MCF 10A (cell line): ENCODE results near the gene CENPX. TPM values are rescaled to one million over a fixed set of nuclear protein-coding genes. Genes with fewer than 3 reads are reported as not detected.

ENCODE experiments used
- BruUV-seq: library from RNA; stranded (reverse); fragments of 400-500 nt; replicated peaks from 2 replicates; lab custom pipeline; 2021; lab: Mats Ljungman, UMichigan
- CTCF ChIA-PET: fragments of 300-600 bp; sonication (Branson Sonifier 250); formaldehyde crosslinking; extraction: SDS; loops from one replicate; lab custom pipeline; 2021; ENCODE audit warnings: antibody characterized with exemption, inconsistent platforms; lab: Yijun Ruan, JAX
- POLR2A ChIA-PET: fragments of 300-600, 350-650 bp; sonication (Branson Sonifier 250); formaldehyde crosslinking; extraction: SDS; loops from one replicate; lab custom pipeline; 2020; ENCODE audit warnings: antibody characterized with exemption, inconsistent platforms; lab: Yijun Ruan, JAX
- DNase-seq: peaks from one replicate; pipeline ENCODE4 v3.0.0-alpha.2; 2018; ENCODE audit not compliant: unreplicated experiment
- H3K27ac Mint-ChIP-seq: one replicate; pipeline ENCODE4 v1.8.0; 2022; ENCODE audit warnings: mild to moderate bottlenecking, low read depth, mixed read lengths; ENCODE audit not compliant: unreplicated experiment
- H3K27me3 Mint-ChIP-seq: one replicate; pipeline ENCODE4 v1.8.0; 2022; ENCODE audit warnings: mixed read lengths; ENCODE audit not compliant: insufficient read depth, unreplicated experiment
- H3K36me3 Mint-ChIP-seq: one replicate; pipeline ENCODE4 v1.8.0; 2022; ENCODE audit warnings: mild to moderate bottlenecking, moderate library complexity, mixed read lengths; ENCODE audit not compliant: insufficient read depth, unreplicated experiment
- H3K4me1 Mint-ChIP-seq: one replicate; pipeline ENCODE4 v1.8.0; 2022; ENCODE audit warnings: mixed read lengths; ENCODE audit not compliant: insufficient read depth, unreplicated experiment
- H3K4me3 Mint-ChIP-seq: one replicate; pipeline ENCODE4 v1.8.0; 2022; ENCODE audit warnings: mild to moderate bottlenecking, moderate library complexity, mixed read lengths; ENCODE audit not compliant: unreplicated experiment
- H3K9me3 Mint-ChIP-seq: one replicate; pipeline ENCODE4 v1.8.0; 2022; ENCODE audit warnings: mixed read lengths; ENCODE audit not compliant: unreplicated experiment
- intact Hi-C: fragments of 100-400 bp; cut with micrococcal nuclease; formaldehyde crosslinking; loops from 2 replicates; pipeline ENCODE4 v1.14.1; 2022
- total RNA-seq: library from RNA; stranded (reverse); gene quantifications from 2 replicates; pipeline ENCODE4 v1.2.3, GENCODE V29; 2022
- TF ChIP-seq, protein P1 (sequence below): fragments of 200-600 bp; IDR thresholded peaks from one replicate; pipeline ENCODE4 v1.8.0; 2022; ENCODE audit warnings: antibody characterized with exemption, mild to moderate bottlenecking; ENCODE audit not compliant: unreplicated experiment

The CENPX gene
- total RNA-seq, 1 experiment from 2014 or later = 35.6 TPM

GRCh38 chr17:82037092-82037888, 14.6 kb upstream of the CENPX start, which contains the start of gene DCXR:
DCXR (minus strand) TSS chr17:82037697; CDS start chr17:82037682, 15 bp downstream.
- intact Hi-C loops = loop anchor here (10.0 kb wide), 2 partner anchors 58 to 208 kb away; partner anchors contain the start of gene FASN
- H3K27ac Mint-ChIP-seq = peak within 1 kb of the TSS; percentile 88
- POLR2A ChIA-PET = interaction anchor here (0.6 to 1.9 kb wide), 26 partner anchors 8 to 642 kb away, joined by 3 to 19 read pairs (median 4); partner anchors contain the start of genes BAHCC1, CENPX, DUS1L and GPS1

DNA sequence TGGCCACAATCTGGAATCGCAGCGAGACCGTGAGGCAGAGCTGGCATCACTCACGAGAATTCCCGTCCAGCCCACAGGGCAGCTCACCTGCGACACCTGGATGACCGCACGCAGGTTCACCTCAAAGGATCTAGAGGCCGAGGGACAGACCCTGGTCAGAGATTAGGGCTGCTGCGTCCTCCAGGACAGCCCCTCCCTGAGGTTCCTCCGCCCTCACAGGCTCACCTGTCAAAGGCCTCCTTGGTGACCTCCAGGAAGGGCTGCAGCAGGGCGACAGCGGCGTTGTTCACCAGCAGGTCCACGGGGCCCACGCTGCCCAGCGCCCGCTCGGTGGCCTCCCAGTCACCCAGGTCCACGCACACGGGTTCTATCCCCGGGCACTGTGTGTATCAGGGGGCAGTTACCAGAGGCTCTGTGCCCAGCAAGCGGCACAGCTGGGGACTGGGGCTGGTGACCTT, 14.0 kb upstream of the CENPX start:
- peaks cover 8% of the 10 kb centered on the region for H3K4me1 Mint-ChIP-seq
- no peaks in the 10 kb centered on the region for H3K27me3 Mint-ChIP-seq
- POLR2A ChIA-PET = interaction anchor here (0.6 to 1.8 kb wide), 2 partner anchors 59 to 333 kb away, joined by 4 to 7 read pairs; partner anchors contain the start of gene MRPL12
- intact Hi-C loops = loop anchor here (10.0 kb wide), 2 partner anchors 58 to 208 kb away; partner anchors contain the start of gene FASN
- BruUV-seq = no TSS peak
- TF ChIP-seq, protein P1, sequence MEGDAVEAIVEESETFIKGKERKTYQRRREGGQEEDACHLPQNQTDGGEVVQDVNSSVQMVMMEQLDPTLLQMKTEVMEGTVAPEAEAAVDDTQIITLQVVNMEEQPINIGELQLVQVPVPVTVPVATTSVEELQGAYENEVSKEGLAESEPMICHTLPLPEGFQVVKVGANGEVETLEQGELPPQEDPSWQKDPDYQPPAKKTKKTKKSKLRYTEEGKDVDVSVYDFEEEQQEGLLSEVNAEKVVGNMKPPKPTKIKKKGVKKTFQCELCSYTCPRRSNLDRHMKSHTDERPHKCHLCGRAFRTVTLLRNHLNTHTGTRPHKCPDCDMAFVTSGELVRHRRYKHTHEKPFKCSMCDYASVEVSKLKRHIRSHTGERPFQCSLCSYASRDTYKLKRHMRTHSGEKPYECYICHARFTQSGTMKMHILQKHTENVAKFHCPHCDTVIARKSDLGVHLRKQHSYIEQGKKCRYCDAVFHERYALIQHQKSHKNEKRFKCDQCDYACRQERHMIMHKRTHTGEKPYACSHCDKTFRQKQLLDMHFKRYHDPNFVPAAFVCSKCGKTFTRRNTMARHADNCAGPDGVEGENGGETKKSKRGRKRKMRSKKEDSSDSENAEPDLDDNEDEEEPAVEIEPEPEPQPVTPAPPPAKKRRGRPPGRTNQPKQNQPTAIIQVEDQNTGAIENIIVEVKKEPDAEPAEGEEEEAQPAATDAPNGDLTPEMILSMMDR = no peak
- CTCF ChIA-PET = interaction anchor here (0.6 to 1.2 kb wide), 7 partner anchors 10 to 179 kb away, joined by 3 to 7 read pairs (median 3); no protein-coding TSS in a partner anchor
- H3K4me3 Mint-ChIP-seq = peak overlapping the region; percentile 82
- DNase-seq = no peak
- no peak overlapping the region for H3K27ac Mint-ChIP-seq
- H3K9me3 Mint-ChIP-seq = no peaks in the 10 kb centered on the region
- H3K36me3 Mint-ChIP-seq = no peaks in the 10 kb centered on the region

More at GRCh38 chr17:82037092-82037888, 14.6 kb upstream of the CENPX start, which contains the start of gene DCXR:
- TF ChIP-seq, protein P1 = peak; percentile 71
- CTCF ChIA-PET = interaction anchor here (0.5 to 1.7 kb wide), 16 partner anchors 11 to 493 kb away, joined by 3 to 11 read pairs (median 3); no protein-coding TSS in a partner anchor
- Mint-ChIP-seq H3K9me3 (no peaks in the 10 kb centered on the region), H3K4me1 (peaks cover 8% of the 10 kb centered on the region), H3K4me3 (peak within 1 kb of the TSS; percentile 82), H3K27me3 (no peaks in the 10 kb centered on the region), H3K36me3 (no peaks in the 10 kb centered on the region)
- peak; percentile 96 for DNase-seq
- BruUV-seq = no TSS peak

DNA sequence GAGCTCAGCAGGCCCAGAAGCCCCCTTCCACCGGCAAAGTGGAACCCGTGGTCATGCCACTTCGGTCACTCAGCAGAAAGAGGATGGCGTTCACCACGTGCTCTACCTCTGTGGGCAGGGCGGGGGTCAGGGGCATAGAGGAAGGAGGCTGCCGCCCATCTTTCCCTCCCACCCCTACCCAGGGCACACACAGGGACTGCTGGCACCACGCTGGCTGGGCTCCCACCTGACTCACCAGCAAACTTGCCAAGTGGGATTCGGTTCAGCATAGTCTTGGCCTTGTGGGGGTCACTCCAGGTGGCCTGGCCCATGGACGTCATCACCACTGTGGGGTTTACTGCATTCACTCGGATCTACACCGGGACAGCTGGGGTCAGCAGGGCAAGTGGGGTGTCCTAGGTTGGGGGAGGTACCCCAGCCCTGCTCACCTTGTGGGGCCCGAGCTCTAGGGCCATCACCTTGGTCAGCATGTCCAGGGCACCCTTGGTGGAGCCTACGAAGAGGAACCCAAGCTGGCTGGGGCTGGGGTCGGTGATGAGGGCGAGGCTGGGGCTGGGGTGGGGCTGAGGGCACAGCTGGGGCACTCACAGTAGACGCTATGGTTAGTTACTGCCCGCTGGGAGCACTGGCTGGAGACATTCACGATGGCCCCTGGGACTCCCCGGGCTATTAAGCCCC, 13.4 kb upstream of the CENPX start:
- ChIA-PET POLR2A (interaction anchor here (0.6 kb wide), 2 partner anchors 262 to 333 kb away, joined by 3 to 4 read pairs; partner anchors contain the start of gene MRPL12), CTCF (interaction anchor here (0.6 to 1.2 kb wide), 6 partner anchors 9 to 180 kb away, joined by 3 to 7 read pairs (median 3); no protein-coding TSS in a partner anchor)
- Mint-ChIP-seq H3K27me3 (no peaks in the 10 kb centered on the region), H3K4me3 (peak overlapping the region; percentile 82), H3K9me3 (no peaks in the 10 kb centered on the region), H3K36me3 (no peaks in the 10 kb centered on the region), H3K4me1 (peaks cover 3% of the 10 kb centered on the region), H3K27ac (no peak overlapping the region)
- DNase-seq = no peak
- intact Hi-C loops = loop anchor here (10.0 kb wide), 2 partner anchors 59 to 209 kb away; partner anchors contain the start of gene FASN
- BruUV-seq = TSS peak; percentile 72
- TF ChIP-seq, protein P1 = no peak
